Activated naive CD8-positive, alpha-beta T cell treated with anti-CD3 and anti-CD28 coated beads for 36 hours (primary cell): ENCODE data around the gene GPHB5. TPM values are rescaled to one million over a fixed set of nuclear protein-coding genes. Genes with fewer than 3 reads are reported as not detected.
"Not testable (repeated sequence)": the region's sequence is repeated elsewhere in the genome, so short reads cannot be mapped to it uniquely, and the experiment has no call there.

Experiments used
- DNase-seq: peaks from one replicate; pipeline ENCODE4 v3.0.0; 2021
- H3K27ac Mint-ChIP-seq: one replicate; pipeline ENCODE4 v1.8.0; 2022; ENCODE audit warnings: mild to moderate bottlenecking, moderate library complexity, mixed read lengths
- H3K27me3 Mint-ChIP-seq: one replicate; pipeline ENCODE4 v1.8.0; 2022; ENCODE audit warnings: mild to moderate bottlenecking, mixed read lengths
- H3K36me3 Mint-ChIP-seq: one replicate; pipeline ENCODE4 v1.8.0; 2021; ENCODE audit warnings: mild to moderate bottlenecking, mixed read lengths
- H3K4me1 Mint-ChIP-seq: one replicate; pipeline ENCODE4 v1.8.0; 2021; ENCODE audit warnings: mixed read lengths
- H3K4me3 Mint-ChIP-seq: one replicate; pipeline ENCODE4 v1.8.0; 2022; ENCODE audit warnings: mild to moderate bottlenecking, moderate library complexity, mixed read lengths
- H3K9me3 Mint-ChIP-seq: one replicate; pipeline ENCODE4 v1.8.0; 2022; ENCODE audit warnings: mixed read lengths
- total RNA-seq, 2 experiments: library from RNA; stranded (reverse); gene quantifications; one replicate each; pipeline ENCODE4 v1.2.3, GENCODE V29; 2021

Gene GPHB5
- total RNA-seq, 2 experiments from 2014 or later: not detected

DNA sequence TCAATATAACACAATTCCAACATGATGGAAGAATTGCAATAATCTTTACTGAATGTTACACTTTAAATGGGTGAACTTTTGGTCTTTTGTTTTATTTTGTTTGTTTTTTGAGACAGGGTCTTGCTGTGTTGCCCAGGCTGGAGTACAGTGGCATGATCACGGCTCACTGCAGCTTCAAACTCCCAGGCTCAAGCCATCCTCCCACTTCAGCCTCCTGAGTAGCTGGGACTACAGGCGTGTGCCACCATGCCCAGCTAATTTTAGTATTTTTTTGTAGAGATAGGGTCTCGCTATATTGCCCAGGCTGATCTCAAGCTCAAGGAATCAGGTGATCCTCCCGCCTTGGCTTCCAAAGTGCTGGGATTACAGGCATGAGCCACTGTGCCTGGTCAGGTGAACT, 38.8 kb downstream of the GPHB5 start:
- H3K4me1 Mint-ChIP-seq, H3K9me3 Mint-ChIP-seq, H3K27me3 Mint-ChIP-seq: not testable (repeated sequence)

DNA sequence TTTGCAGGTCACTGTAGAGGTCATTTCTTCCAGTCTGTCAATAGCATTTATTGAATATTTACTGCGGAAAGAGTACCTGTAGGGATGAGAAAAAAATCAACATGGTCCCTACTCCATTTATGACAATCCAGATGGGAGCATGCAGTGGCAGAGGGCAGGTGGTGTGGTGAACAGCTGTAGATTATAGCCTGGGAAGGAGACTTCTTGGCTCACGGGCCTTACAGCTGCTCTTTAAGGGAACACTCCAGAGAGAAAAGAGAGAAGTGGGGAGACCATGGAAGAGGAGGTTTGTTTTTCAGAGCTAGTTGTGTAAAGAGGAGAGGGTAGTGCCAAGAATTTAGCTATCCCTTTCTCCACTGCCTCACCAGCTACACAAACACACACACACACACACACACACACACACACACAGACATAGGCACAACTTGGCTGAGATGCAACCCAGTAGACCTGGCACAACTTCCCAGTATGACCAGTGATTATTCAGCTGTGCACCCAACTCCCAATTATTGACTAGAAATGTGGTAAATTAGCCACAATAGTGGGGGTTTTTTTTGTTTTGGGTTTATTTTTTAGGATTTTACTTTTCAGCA, 41.0 kb downstream of the GPHB5 start:
- Mint-ChIP-seq H3K4me1 (no peaks in the 10 kb centered on the region), H3K27me3 (no peaks in the 10 kb centered on the region), H3K4me3 (no peak overlapping the region), H3K27ac (no peak overlapping the region), H3K9me3 (no peaks in the 10 kb centered on the region), H3K36me3 (no peaks in the 10 kb centered on the region)
- no peak for DNase-seq

More for the DNA sequence above, 38.8 kb downstream of the GPHB5 start:
- not testable (repeated sequence) for H3K36me3 Mint-ChIP-seq, H3K27ac Mint-ChIP-seq, H3K4me3 Mint-ChIP-seq, DNase-seq

DNA sequence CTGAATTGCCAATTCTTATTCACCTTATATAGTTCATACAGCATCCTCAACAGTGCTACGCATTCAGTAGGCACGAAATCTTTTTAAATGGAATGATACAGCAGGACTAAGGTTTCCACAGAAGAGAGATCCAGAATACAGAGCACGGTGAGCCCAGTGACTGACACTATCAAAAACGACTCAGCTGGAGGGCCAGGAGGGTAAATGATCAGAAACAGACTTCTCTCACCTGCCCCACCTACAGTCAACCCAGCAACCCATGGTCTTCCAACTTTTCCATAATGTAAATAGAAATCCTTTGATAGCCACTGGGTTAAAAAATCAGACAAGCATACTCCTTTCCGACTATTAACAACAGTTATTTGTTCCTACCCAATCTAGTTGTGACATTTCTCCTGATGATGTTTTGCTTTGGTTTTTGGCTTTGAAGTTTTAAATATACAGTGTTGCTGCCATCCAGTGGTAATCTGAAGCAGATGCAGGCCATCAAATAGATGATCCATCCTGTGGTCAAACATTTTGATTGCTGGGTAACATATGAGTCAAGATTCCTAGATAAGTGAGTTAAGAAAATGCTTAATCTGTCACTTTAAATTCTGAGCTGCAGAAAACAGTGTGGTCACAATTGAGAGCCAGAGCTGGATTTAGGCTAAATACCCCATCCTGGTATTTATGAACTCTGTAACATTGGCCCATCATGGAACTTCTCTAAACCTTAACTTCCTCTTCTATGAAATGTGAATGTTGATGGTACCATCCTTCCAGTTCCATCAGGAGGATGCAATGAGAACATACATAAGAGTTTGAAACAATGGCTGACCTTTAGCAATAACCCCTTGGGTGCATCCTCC, 42.0 kb downstream of the GPHB5 start:
- H3K27me3 Mint-ChIP-seq: no peaks in the 10 kb centered on the region
- H3K27ac Mint-ChIP-seq: no peak overlapping the region
- no peaks in the 10 kb centered on the region for H3K36me3 Mint-ChIP-seq
- no peak overlapping the region for H3K4me3 Mint-ChIP-seq
- no peaks in the 10 kb centered on the region for H3K9me3 Mint-ChIP-seq
- H3K4me1 Mint-ChIP-seq: no peaks in the 10 kb centered on the region
- DNase-seq: no peak

DNA sequence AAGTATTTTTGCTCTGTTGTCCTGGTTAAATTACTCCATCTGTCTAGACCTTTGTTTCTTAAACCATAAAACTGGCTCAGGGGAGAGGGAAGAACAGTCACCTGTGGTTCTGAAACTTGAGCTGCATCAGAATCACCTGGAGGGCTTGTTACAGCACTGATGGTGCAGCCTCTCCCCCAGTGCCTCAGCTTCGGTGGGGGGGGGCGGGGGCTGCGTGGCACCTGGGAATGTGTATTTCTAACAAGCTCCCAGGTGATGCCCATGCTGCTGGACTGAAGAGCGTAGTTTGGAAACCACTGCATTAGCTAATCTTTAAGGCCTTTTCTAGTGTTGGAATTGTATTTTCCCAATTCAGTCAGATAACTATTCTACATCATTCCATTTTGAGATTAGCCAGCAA, 42.7 kb downstream of the GPHB5 start:
- no peak overlapping the region for H3K27ac Mint-ChIP-seq
- no peaks in the 10 kb centered on the region for H3K9me3 Mint-ChIP-seq
- H3K4me1 Mint-ChIP-seq: no peaks in the 10 kb centered on the region
- no peaks in the 10 kb centered on the region for H3K27me3 Mint-ChIP-seq
- no peak overlapping the region for H3K4me3 Mint-ChIP-seq
- H3K36me3 Mint-ChIP-seq: no peaks in the 10 kb centered on the region
- no peak for DNase-seq

DNA sequence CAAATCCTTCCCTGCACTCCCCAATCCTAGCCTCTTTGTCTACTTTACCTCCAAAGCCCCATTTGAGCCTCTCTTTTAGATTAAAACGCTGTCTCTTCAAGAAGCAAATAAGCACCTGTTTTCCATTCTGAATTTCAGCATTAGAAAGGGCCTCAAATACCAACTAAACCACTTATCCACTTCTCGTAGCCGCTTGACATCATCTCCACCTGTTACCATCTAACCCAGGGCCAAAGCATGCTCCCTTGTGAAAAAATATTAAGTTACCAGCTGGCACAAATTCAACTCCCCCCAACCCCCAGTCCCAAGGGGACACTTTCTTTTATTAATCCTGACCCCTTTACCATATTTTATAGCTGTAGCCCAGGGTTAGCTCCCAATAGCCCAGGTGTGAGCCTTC, 43.1 kb downstream of the GPHB5 start:
- no peak for DNase-seq
- no peaks in the 10 kb centered on the region for H3K27me3 Mint-ChIP-seq
- H3K27ac Mint-ChIP-seq: no peak overlapping the region
- H3K4me1 Mint-ChIP-seq: no peaks in the 10 kb centered on the region
- no peak overlapping the region for H3K4me3 Mint-ChIP-seq
- H3K36me3 Mint-ChIP-seq: no peaks in the 10 kb centered on the region
- no peaks in the 10 kb centered on the region for H3K9me3 Mint-ChIP-seq

DNA sequence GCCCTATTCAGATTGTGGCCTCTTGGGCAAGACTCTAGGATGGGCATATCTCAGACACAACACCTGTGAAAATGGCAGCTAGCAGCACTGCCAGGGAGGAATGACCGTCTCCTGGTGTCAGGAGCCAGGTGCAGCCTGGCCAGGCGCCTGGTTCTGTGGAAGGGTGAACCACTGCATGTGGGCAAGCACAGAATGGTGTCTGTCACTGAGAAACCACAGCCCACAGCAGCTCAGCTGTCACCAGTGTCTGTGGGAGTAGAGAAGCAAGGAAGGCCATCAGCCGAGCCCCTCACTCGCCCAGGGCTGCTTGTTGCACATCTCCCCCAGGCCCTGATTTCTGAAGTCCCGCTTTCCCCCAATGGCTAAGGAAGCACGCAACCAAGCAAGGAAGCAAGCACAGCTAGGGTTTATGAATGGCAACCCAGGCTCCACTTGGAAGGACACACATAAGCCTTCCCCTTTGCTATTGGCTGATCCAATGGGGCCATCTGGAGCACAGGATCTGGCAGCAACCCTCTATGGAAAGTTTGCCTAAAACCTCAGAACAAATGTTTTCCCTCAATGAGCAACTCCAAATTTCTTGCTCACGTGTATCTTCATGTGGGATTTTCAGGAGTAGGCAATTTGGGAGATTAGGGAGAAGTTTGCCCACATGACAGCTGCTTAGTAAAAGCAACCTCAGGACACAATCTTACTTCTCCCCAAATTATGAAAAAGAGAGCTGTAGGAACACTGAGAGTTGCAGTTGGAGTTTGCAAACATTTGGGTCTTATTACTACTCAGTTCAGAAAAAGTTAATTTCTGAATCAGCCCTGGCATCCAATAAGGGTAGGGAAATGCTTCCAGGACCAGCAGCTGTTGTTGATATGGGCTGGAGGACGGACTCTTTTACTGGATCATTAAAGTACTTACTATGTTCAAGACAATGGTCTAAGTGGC, 44.7 kb downstream of the GPHB5 start:
- Mint-ChIP-seq H3K36me3 (no peaks in the 10 kb centered on the region), H3K9me3 (no peaks in the 10 kb centered on the region), H3K4me1 (no peaks in the 10 kb centered on the region), H3K27ac (no peak overlapping the region), H3K27me3 (no peaks in the 10 kb centered on the region), H3K4me3 (no peak overlapping the region)
- no peak for DNase-seq

DNA sequence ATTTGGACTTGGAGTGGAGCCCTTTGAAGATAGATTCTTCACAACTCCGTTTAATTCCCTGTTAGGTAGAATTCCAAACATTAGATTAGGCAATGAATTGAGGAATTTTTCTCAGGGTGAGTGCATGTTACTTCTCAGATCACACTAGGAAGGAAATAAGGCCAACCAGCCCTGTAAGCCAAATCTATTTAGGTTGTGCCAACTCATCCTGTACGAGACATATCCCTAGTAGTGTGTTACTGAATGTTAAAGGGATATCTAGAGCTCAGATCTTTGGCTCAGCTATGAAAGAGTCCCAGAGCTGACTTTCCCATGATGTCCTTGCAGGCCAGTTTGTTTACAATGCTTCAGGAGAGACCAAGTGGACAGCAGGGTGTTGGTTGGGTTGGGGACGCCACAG, 45.6 kb downstream of the GPHB5 start:
- Mint-ChIP-seq H3K27me3 (no peaks in the 10 kb centered on the region), H3K4me1 (no peaks in the 10 kb centered on the region), H3K27ac (no peak overlapping the region), H3K36me3 (no peaks in the 10 kb centered on the region), H3K9me3 (no peaks in the 10 kb centered on the region), H3K4me3 (no peak overlapping the region)
- no peak for DNase-seq

DNA sequence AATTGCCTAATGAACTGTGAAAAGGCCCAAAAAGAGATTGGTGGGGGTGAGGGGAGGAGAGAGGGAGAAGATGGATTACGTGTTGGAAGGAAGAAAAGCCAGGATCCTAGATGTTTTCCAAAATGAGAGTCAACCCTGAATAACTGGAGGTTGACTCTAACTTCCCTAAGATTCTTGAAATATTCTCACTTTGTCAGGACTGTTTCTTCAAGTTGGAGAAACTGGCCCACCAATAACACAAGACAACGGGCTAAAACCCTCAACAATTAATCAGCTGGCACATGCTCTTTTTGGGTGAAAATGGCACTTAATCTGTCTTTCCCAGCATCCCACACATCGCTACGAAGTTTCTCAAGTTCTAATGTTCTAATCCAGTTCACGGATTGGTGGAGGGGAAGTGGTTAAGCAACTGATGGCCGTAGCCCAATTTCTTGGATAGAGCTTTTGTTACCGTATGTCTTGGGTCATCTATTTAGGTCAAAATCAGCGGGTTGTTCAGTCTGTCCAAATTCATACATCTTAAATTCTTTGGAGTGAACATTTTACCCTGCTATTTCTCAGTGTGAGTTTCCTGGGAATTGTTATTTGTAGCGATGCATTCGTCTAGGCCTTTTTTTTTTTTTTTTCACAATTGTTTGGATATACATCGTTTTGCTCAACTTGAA, 49.0 kb downstream of the GPHB5 start:
- no peak for DNase-seq
- H3K36me3 Mint-ChIP-seq: no peaks in the 10 kb centered on the region
- peaks cover 3% of the 10 kb centered on the region for H3K27me3 Mint-ChIP-seq
- peaks cover 3% of the 10 kb centered on the region for H3K9me3 Mint-ChIP-seq
- no peak overlapping the region for H3K27ac Mint-ChIP-seq
- H3K4me1 Mint-ChIP-seq: no peaks in the 10 kb centered on the region
- no peak overlapping the region for H3K4me3 Mint-ChIP-seq

DNA sequence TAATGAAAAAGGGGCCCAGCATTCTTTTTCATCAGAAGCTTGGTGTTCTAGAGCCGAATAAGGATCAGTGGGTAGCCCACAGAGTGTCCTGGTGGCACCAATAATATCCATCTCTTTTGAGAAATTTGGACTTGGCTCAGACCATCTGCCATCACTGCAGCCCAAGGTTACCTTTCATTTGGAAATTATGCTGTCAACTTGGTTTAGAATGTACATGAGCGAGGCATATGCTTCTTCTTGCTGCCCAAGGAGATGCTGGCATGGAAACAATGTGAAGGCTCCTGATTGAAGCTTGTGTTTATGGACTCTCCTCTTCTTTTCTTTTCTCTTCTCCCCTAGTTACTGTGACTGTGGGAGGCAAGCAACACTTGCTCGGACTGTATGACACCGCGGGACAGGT, 50.0 kb downstream of the GPHB5 start:
- Mint-ChIP-seq H3K27me3 (peaks cover 7% of the 10 kb centered on the region), H3K4me1 (no peaks in the 10 kb centered on the region), H3K27ac (no peak overlapping the region), H3K36me3 (no peaks in the 10 kb centered on the region), H3K4me3 (no peak overlapping the region), H3K9me3 (peaks cover 3% of the 10 kb centered on the region)
- DNase-seq: no peak

DNA sequence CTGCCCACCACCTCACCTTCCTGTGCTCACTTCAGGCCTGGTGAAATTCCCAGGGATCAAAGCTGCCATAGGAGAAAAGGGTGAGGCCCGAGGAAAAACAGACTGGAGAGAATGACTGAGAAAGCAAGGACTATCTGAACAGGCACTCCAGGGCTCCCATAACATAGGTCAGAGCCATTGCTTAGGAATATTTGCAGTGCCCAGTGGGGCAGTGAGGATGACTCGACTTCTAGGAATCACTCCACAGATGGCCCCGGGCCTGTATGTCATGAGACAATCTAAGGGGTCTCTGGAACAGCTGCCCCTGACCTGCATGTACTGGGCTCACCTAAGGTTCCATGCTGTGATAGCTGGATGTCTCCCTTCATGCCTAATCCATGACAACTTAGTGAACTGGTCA, 51.6 kb downstream of the GPHB5 start:
- H3K4me1 Mint-ChIP-seq: no peaks in the 10 kb centered on the region
- H3K27me3 Mint-ChIP-seq: peaks cover 7% of the 10 kb centered on the region
- DNase-seq: no peak
- no peak overlapping the region for H3K4me3 Mint-ChIP-seq
- H3K36me3 Mint-ChIP-seq: no peaks in the 10 kb centered on the region
- no peak overlapping the region for H3K27ac Mint-ChIP-seq
- peaks cover 3% of the 10 kb centered on the region for H3K9me3 Mint-ChIP-seq

DNA sequence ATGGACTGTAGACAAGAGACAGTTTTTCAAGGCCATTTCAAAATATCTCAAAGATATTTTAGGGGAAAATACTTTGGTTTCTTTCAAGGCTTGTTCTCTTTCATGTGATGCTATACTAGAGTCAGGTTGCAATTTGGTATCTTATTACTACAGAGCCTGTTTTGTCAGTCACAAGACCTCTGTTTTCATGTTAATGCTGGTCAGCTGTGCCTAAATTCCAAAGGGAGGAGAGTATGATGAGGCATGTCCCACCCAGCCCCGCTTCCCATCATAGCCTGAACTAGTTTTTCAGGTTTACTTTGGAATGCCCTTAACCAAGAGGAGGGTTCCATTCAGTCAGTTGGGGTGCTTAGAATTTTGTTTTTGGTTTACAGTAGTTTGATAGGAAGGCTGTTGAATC, 52.6 kb downstream of the GPHB5 start:
- Mint-ChIP-seq H3K4me1 (no peaks in the 10 kb centered on the region), H3K36me3 (no peaks in the 10 kb centered on the region), H3K4me3 (no peak overlapping the region), H3K27me3 (peaks cover 7% of the 10 kb centered on the region), H3K27ac (no peak overlapping the region), H3K9me3 (peaks cover 3% of the 10 kb centered on the region)
- no peak for DNase-seq

Other genes with a start within 250 kb of the GPHB5 start
- not detected for gene RHOJ, start 114.5 kb downstream of the GPHB5 start, total RNA-seq
- 10 to 100 TPM; 42.8 to 44.8 TPM for gene PPP2R5E, start 224.4 kb upstream of the GPHB5 start, total RNA-seq